Thymus (tissue), 11 donors: Measurements from ENCODE around the gene MED29. TPM values are rescaled to one million over a fixed set of nuclear protein-coding genes. Genes with fewer than 3 reads are reported as not detected.

Source experiments
- DNase-seq, 9 donors: peaks; one replicate each; pipeline ENCODE4 v3.0.0-alpha.2; 2013; ENCODE audit warnings: low spot score in 9 of 9, low read depth in 6 of 9, missing footprints in 1 of 9
- H3K27ac ChIP-seq, 2 donors: one replicate each; pipeline ENCODE4 v1.5.1; 2013; ENCODE audit warnings: control low read depth in 1 of 2, low read depth in 1 of 2, low read length in 1 of 2, mild to moderate bottlenecking in 1 of 2, moderate library complexity in 1 of 2
- H3K27me3 ChIP-seq, 2 donors: one replicate each; pipeline ENCODE4 v1.5.1; 2013; ENCODE audit warnings: low read length in 1 of 2; ENCODE audit not compliant: control insufficient read depth in 2 of 2, insufficient read depth in 1 of 2
- H3K36me3 ChIP-seq, 2 donors: one replicate each; pipeline ENCODE4 v1.5.1; 2013; ENCODE audit warnings: low read length in 1 of 2, mild to moderate bottlenecking in 1 of 2, moderate library complexity in 1 of 2; ENCODE audit not compliant: control insufficient read depth in 2 of 2, insufficient read depth in 2 of 2
- H3K4me1 ChIP-seq, 2 donors: one replicate each; pipeline ENCODE4 v1.5.1; 2013; ENCODE audit warnings: low read length in 2 of 2; ENCODE audit not compliant: control insufficient read depth in 2 of 2, insufficient read depth in 2 of 2
- H3K4me3 ChIP-seq, 2 donors: one replicate each; pipeline ENCODE4 v1.5.1; 2013; ENCODE audit warnings: low read length in 2 of 2, control low read depth in 1 of 2, mild to moderate bottlenecking in 1 of 2
- H3K9me3 ChIP-seq, 2 donors: one replicate each; pipeline ENCODE4 v1.5.1; 2013; ENCODE audit warnings: low read length in 1 of 2, mild to moderate bottlenecking in 1 of 2; ENCODE audit not compliant: control insufficient read depth in 2 of 2, insufficient read depth in 1 of 2
- WGBS: extraction: QIAGEN DNeasy Blood & Tissue Kit; methylation state at CpG from one replicate; pipeline ENCODE4 v1.1.7; 2013; 5-methylcytosine and 5-hydroxymethylcytosine counted together
- polyA plus RNA-seq: library from polyadenylated mRNA; stranded (reverse); fragments of 200-250 nt; gene quantifications from one replicate; pipeline ENCODE4 v1.2.3, GENCODE V29; 2013
- total RNA-seq: library from RNA; stranded (reverse); fragments of 120-200 nt; gene quantifications from one replicate; pipeline ENCODE4 v1.2.4, GENCODE V29; 2013
- donor health status: healthy.

MED29 gene
- total and polyA plus RNA-seq, 2 donors, result 15.8 to 27.8 TPM

- Histone ChIP-seq H3K36me3 (peaks cover 17 to 27% of the 10 kb centered on the region in 2 donors), H3K9me3 (no peaks in the 10 kb centered on the region), H3K27ac (no peak overlapping the region), H3K27me3 (no peaks in the 10 kb centered on the region), H3K4me1 (peaks cover 15 to 20% of the 10 kb centered on the region in 2 donors), H3K4me3 (no peak overlapping the region)
- no peak for DNase-seq
- WGBS, result 93% methylated on average over 8 of the region's 8 CpGs
Observed at GRCh38 chr19:39449116-39449797, 58.1 kb downstream of the MED29 start.

Other genes starting within 250 kb of the MED29 start
- 2.1 TPM for gene NCCRP1, start 194.4 kb upstream of the MED29 start, total RNA-seq
- gene NCCRP1, start 194.4 kb upstream of the MED29 start, polyA plus RNA-seq, result 13.2 TPM
- gene SYCN, start 187.1 kb upstream of the MED29 start, total RNA-seq, result not detected
- gene SYCN, start 187.1 kb upstream of the MED29 start, polyA plus RNA-seq, result not detected
- not detected for gene IFNL3, start 146.4 kb upstream of the MED29 start, total RNA-seq
- gene IFNL3, start 146.4 kb upstream of the MED29 start, polyA plus RNA-seq, result 0.07 TPM
- not detected for gene IFNL4, start 142.5 kb upstream of the MED29 start, total RNA-seq
- 0.05 TPM for gene IFNL4, start 142.5 kb upstream of the MED29 start, polyA plus RNA-seq
- 0.14 TPM for gene IFNL2, start 123.0 kb upstream of the MED29 start, total RNA-seq
- gene IFNL2, start 123.0 kb upstream of the MED29 start, polyA plus RNA-seq, result 0.07 TPM
- not detected for gene IFNL1, start 95.0 kb upstream of the MED29 start, total RNA-seq
- gene IFNL1, start 95.0 kb upstream of the MED29 start, polyA plus RNA-seq, result 0.21 TPM
- 0.42 TPM for gene LRFN1, start 70.5 kb upstream of the MED29 start, total RNA-seq
- gene LRFN1, start 70.5 kb upstream of the MED29 start, polyA plus RNA-seq, result 2.6 TPM
- gene GMFG, start 55.3 kb upstream of the MED29 start, total RNA-seq, result 519 TPM
- gene GMFG, start 55.3 kb upstream of the MED29 start, polyA plus RNA-seq, result 531 TPM
- 11.7 TPM for gene SAMD4B, start 49.0 kb upstream of the MED29 start, total RNA-seq
- 64.9 TPM for gene SAMD4B, start 49.0 kb upstream of the MED29 start, polyA plus RNA-seq
- gene PAF1, start 272 bp upstream of the MED29 start, total RNA-seq, result 33.4 TPM
- gene PAF1, start 272 bp upstream of the MED29 start, polyA plus RNA-seq, result 40.1 TPM
- gene ZFP36, start 15.5 kb downstream of the MED29 start, total RNA-seq, result 15.8 TPM
- gene ZFP36, start 15.5 kb downstream of the MED29 start, polyA plus RNA-seq, result 250 TPM
- gene PLEKHG2, start 21.3 kb downstream of the MED29 start, total RNA-seq, result 13.0 TPM
- gene PLEKHG2, start 21.3 kb downstream of the MED29 start, polyA plus RNA-seq, result 30.8 TPM
- 788 TPM for gene RPS16, start 44.6 kb downstream of the MED29 start, total RNA-seq
- gene RPS16, start 44.6 kb downstream of the MED29 start, polyA plus RNA-seq, result 3,143 TPM
- gene SUPT5H, start 54.2 kb downstream of the MED29 start, total RNA-seq, result 39.0 TPM
- gene SUPT5H, start 54.2 kb downstream of the MED29 start, polyA plus RNA-seq, result 203 TPM
- 49.3 TPM for gene TIMM50, start 89.5 kb downstream of the MED29 start, total RNA-seq
- 44.0 TPM for gene TIMM50, start 89.5 kb downstream of the MED29 start, polyA plus RNA-seq
- 0.14 TPM for gene DLL3, start 107.6 kb downstream of the MED29 start, total RNA-seq
- 0.14 TPM for gene DLL3, start 107.6 kb downstream of the MED29 start, polyA plus RNA-seq
- 0.19 TPM for gene SELENOV, start 123.8 kb downstream of the MED29 start, total RNA-seq
- gene SELENOV, start 123.8 kb downstream of the MED29 start, polyA plus RNA-seq, result not detected
- 4.3 TPM for gene EID2B, start 141.5 kb downstream of the MED29 start, total RNA-seq
- 10.6 TPM for gene EID2B, start 141.5 kb downstream of the MED29 start, polyA plus RNA-seq
- 12.6 TPM for gene EID2, start 148.8 kb downstream of the MED29 start, total RNA-seq
- 29.3 TPM for gene EID2, start 148.8 kb downstream of the MED29 start, polyA plus RNA-seq
- 0.38 TPM for gene LGALS13, start 211.1 kb downstream of the MED29 start, total RNA-seq
- gene LGALS13, start 211.1 kb downstream of the MED29 start, polyA plus RNA-seq, result 0.66 TPM